ENCODE measurements around the gene FAM53C.

- TF ChIP-seq POLR2AphosphoS5 (IDR thresholded peaks at IDR 0.05; ENCODE audit: low read depth, low read length) (no peak), REST (IDR thresholded peaks at IDR 0.05; ENCODE audit: insufficient read depth in 1 of 2, low read depth in 2 of 2, low read length in 1 of 2) (no peak), TCF7L2 (IDR thresholded peaks at IDR 0.05; ENCODE audit: low read depth, low read length) (no peak), CTCF (IDR thresholded peaks at IDR 0.05) (no peak)
Measured at GRCh38 chr5:138364576-138364975, 26.5 kb downstream of the FAM53C start.

Measured in Panc1 (cell line).